ENCODE data around the gene MBOAT1.

DNA sequence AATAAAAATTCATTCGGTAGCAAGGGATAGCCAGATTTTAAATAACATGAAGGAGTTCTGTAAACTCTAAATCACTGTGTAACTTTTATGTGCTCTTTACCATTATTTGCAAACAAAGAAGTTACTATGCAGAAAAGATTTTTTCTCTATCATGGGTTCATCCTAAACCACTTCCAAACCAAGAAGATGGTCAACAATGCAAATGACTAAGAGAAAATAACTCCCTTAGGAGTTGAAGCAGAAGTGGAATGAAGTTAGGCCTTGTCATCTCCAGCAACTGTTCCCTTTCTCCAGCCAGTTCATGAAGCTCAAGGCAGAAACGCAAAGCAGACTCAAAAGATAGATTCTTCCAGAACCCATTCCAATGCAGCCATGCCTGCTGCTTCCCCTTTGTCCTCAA, 66.0 kb downstream of the MBOAT1 start:
- no peak for TF ChIP-seq CTCF (IDR thresholded peaks at IDR 0.05)
- no peak for TF ChIP-seq POLR2A (IDR thresholded peaks at IDR 0.05)
